ENCODE results near the gene ANAPC16. TPM values are rescaled to one million over a fixed set of nuclear protein-coding genes. Genes with fewer than 3 reads are reported as not detected.
"Not testable (repeated sequence)": the region's sequence is repeated elsewhere in the genome, so short reads cannot be mapped to it uniquely, and the experiment has no call there.

Gene ANAPC16
- total RNA-seq, 1 experiment from 2014 or later: 129 TPM

DNA sequence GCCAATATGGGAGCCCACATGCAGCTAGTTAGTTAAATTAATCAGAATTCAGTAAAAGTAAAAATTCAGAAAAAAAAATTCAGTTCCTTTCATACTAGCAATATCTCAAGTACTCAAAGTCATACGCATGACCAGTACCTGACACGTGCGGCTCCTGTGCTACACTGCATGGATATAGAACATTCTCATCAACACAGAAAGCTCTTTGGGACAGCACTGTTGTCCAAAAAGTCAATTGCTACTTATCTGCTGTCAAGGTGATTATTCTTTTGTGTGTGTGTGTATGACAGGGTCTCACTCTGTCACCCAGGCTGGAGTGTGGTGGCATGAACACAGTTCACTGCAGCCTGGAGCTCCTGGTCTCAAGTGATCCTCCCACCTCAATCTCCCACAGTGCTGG, 14.9 kb upstream of the ANAPC16 start:
- H3K27ac ChIP-seq (ENCODE audit: low read length): no peak overlapping the region
- DNase-seq: no peak
- no peaks in the 10 kb centered on the region for H3K79me2 ChIP-seq (ENCODE audit: low read length)
- no peaks in the 10 kb centered on the region for H3K9me2 ChIP-seq (replicated peaks; ENCODE audit: insufficient read depth, low read length)
- peaks cover 14% of the 10 kb centered on the region; the same call in 1 of the 2 replicates for H3K36me3 ChIP-seq (ENCODE audit: insufficient read depth, low read length)
- no peak overlapping the region for H3K4me2 ChIP-seq (ENCODE audit: low read depth, low read length, poor library complexity, severe bottlenecking)
- H3K9ac ChIP-seq (ENCODE audit: low read length): no peak overlapping the region
- H4K20me1 ChIP-seq (ENCODE audit: insufficient read depth, low read depth, low read length): no peaks in the 10 kb centered on the region
- no peak overlapping the region for H3K4me3 ChIP-seq (ENCODE audit: low read length)
- no peak overlapping the region for H2AFZ ChIP-seq (ENCODE audit: low read length)
- no peaks in the 10 kb centered on the region for H3K9me3 ChIP-seq (ENCODE audit: low read length)
- no peaks in the 10 kb centered on the region for H3K27me3 ChIP-seq (ENCODE audit: low read length)
- H3K4me1 ChIP-seq (ENCODE audit: low read length): no peaks in the 10 kb centered on the region

DNA sequence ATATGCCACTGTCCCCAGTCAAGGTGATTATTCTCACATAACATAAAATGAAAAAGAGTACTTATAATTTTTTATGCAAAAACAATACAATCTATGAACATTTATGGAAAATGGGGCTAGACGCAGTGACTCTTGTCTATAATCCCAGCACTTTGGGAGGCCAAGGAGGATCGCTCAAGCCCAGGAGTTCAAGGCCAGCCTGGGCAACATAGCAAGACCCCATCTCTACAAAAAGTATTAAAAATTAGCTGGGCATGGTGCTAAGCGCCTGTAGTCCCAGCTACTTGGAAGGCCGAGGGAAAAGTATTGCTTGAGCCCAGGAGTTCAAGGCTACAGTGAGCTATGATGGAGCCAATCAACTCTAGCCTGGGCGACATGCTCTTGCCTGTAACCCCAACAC, 14.5 kb upstream of the ANAPC16 start:
- H3K36me3 ChIP-seq (ENCODE audit: insufficient read depth, low read length): peaks cover 13% of the 10 kb centered on the region; the same call in 1 of the 2 replicates
- H3K79me2 ChIP-seq (ENCODE audit: low read length): no peaks in the 10 kb centered on the region
- no peaks in the 10 kb centered on the region for H4K20me1 ChIP-seq (ENCODE audit: insufficient read depth, low read depth, low read length)
- H3K9ac ChIP-seq (ENCODE audit: low read length): no peak overlapping the region
- no peaks in the 10 kb centered on the region for H3K9me3 ChIP-seq (ENCODE audit: low read length)
- no peaks in the 10 kb centered on the region for H3K27me3 ChIP-seq (ENCODE audit: low read length)
- no peak overlapping the region for H2AFZ ChIP-seq (ENCODE audit: low read length)
- no peaks in the 10 kb centered on the region for H3K9me2 ChIP-seq (replicated peaks; ENCODE audit: insufficient read depth, low read length)
- H3K4me1 ChIP-seq (ENCODE audit: low read length): no peaks in the 10 kb centered on the region
- H3K4me2 ChIP-seq (ENCODE audit: low read depth, low read length, poor library complexity, severe bottlenecking): no peak overlapping the region
- DNase-seq: no peak
- H3K4me3 ChIP-seq (ENCODE audit: low read length): no peak overlapping the region
- H3K27ac ChIP-seq (ENCODE audit: low read length): no peak overlapping the region

DNA sequence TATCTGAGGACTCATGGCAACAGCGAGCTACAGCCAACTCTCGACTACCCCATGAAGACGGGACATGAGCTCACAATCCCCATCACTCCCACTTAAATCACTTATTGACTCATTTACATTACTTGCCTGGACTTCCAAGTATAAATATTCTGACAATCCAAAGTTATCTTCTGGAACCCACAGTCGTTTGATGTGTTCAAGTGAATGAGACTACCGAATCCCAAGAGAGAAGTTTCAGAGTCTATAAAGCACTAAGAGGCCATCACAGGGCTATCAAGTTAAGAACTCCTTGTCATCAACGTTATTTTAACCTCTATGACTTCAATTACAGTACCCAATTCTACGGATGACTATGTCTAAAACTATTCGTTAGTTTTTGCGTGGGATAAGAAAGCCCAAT, 11.5 kb upstream of the ANAPC16 start:
- H3K36me3 ChIP-seq (ENCODE audit: insufficient read depth, low read length): peaks cover 7% of the 10 kb centered on the region; the same call in 1 of the 2 replicates
- no peak overlapping the region for H3K9ac ChIP-seq (ENCODE audit: low read length)
- H3K4me2 ChIP-seq (ENCODE audit: low read depth, low read length, poor library complexity, severe bottlenecking): no peak overlapping the region
- no peaks in the 10 kb centered on the region for H3K9me2 ChIP-seq (replicated peaks; ENCODE audit: insufficient read depth, low read length)
- H3K79me2 ChIP-seq (ENCODE audit: low read length): no peaks in the 10 kb centered on the region
- H3K27ac ChIP-seq (ENCODE audit: low read length): no peak overlapping the region
- no peak overlapping the region for H3K4me3 ChIP-seq (ENCODE audit: low read length)
- no peaks in the 10 kb centered on the region for H4K20me1 ChIP-seq (ENCODE audit: insufficient read depth, low read depth, low read length)
- no peak overlapping the region for H2AFZ ChIP-seq (ENCODE audit: low read length)
- H3K27me3 ChIP-seq (ENCODE audit: low read length): no peaks in the 10 kb centered on the region
- no peaks in the 10 kb centered on the region for H3K4me1 ChIP-seq (ENCODE audit: low read length)
- no peak for DNase-seq
- H3K9me3 ChIP-seq (ENCODE audit: low read length): no peaks in the 10 kb centered on the region

DNA sequence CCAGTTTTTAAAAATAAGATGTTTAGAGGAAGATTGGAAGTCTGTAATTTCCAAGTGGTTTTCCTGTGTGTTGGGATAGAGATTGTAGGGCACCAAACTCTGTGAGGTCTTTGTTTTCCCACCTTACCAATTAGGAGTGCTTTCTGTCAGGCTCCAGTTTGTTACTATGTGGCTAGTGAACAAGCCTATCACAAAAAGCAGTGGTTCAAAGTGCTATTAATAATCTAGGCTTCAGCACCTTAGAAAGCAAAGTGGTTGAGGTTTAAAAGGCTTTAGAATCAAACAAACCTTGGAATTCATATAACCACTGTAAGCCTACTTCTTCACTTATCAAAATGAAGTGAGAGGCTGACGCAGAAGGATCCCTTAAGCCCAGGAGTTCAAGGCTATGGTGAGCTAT, 11.1 kb upstream of the ANAPC16 start:
- no peaks in the 10 kb centered on the region for H3K27me3 ChIP-seq (ENCODE audit: low read length)
- no peak overlapping the region for H3K4me3 ChIP-seq (ENCODE audit: low read length)
- H3K36me3 ChIP-seq (ENCODE audit: insufficient read depth, low read length): peaks cover 7% of the 10 kb centered on the region; the same call in 1 of the 2 replicates
- no peak for DNase-seq
- no peak overlapping the region for H3K4me2 ChIP-seq (ENCODE audit: low read depth, low read length, poor library complexity, severe bottlenecking)
- no peak overlapping the region for H2AFZ ChIP-seq (ENCODE audit: low read length)
- H3K79me2 ChIP-seq (ENCODE audit: low read length): no peaks in the 10 kb centered on the region
- no peaks in the 10 kb centered on the region for H3K9me2 ChIP-seq (replicated peaks; ENCODE audit: insufficient read depth, low read length)
- no peaks in the 10 kb centered on the region for H4K20me1 ChIP-seq (ENCODE audit: insufficient read depth, low read depth, low read length)
- no peak overlapping the region for H3K27ac ChIP-seq (ENCODE audit: low read length)
- H3K9ac ChIP-seq (ENCODE audit: low read length): no peak overlapping the region
- no peaks in the 10 kb centered on the region for H3K9me3 ChIP-seq (ENCODE audit: low read length)
- H3K4me1 ChIP-seq (ENCODE audit: low read length): no peaks in the 10 kb centered on the region

DNA sequence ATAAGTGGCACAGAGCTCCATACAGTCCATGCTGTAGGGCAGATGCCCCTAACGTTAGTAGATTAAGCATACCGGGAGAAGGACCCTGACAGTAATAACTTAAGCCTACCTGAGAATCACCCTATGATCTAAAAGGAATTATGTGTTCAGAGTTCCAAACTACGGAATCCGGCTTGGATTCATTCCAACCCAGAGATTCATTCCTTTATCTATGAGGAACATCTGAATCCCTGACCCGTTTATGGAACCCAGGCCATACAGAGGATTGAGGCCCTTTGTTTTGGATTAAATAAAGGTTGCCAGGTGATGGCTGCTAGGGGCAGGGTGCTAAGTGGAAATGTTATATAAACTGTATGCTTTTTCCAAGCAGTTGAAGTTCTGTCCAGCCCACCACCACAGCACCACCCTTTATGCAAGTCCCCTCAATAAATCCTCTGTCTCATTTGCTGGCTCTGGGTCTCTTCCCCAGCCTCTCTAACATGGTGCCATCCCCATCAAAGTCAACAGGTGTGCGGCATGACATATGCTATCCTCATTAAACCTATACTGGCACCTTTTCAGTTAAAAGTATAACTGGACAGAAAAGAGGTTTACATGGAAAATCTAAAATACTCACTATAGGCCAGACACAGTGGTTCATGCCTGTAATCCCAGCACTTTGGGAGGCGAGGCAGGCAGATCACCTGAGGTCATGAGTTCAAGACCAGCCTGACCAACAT, 9.1 kb upstream of the ANAPC16 start:
- H3K4me3 ChIP-seq (ENCODE audit: low read length): no peak overlapping the region
- H2AFZ ChIP-seq (ENCODE audit: low read length): no peak overlapping the region
- DNase-seq: no peak

DNA sequence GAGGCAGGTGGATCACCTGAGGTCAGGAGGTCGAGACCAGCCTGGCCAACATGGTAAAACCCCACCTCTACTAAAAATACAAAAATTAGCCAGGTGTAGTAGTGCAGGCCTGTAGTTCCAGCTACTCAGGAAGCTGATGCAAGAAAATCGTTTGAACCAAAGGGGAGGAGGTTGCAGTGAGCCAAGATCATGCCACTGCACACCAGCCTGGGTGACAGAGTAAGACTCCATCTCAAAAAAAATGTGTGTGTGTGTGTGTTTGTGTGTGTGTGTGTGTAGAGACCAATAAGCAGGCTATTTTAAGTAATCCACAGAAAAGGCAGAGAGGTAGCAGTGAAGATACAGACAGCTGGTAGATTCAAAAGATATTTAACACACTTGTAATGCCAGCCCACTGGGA, 7.3 kb upstream of the ANAPC16 start:
- H4K20me1 ChIP-seq (ENCODE audit: insufficient read depth, low read depth, low read length); H3K9me2 ChIP-seq (replicated peaks; ENCODE audit: insufficient read depth, low read length); H3K4me3 ChIP-seq (ENCODE audit: low read length); H3K27me3 ChIP-seq (ENCODE audit: low read length); H2AFZ ChIP-seq (ENCODE audit: low read length); H3K4me1 ChIP-seq (ENCODE audit: low read length); DNase-seq; H3K36me3 ChIP-seq (ENCODE audit: insufficient read depth, low read length); H3K27ac ChIP-seq (ENCODE audit: low read length); H3K9ac ChIP-seq (ENCODE audit: low read length); H3K9me3 ChIP-seq (ENCODE audit: low read length); H3K79me2 ChIP-seq (ENCODE audit: low read length); H3K4me2 ChIP-seq (ENCODE audit: low read depth, low read length, poor library complexity, severe bottlenecking): not testable (repeated sequence)

More for the DNA sequence above, 9.1 kb upstream of the ANAPC16 start:
- no peaks in the 10 kb centered on the region for H3K9me3 ChIP-seq (ENCODE audit: low read length)
- H3K36me3 ChIP-seq (ENCODE audit: insufficient read depth, low read length): peaks cover 12% of the 10 kb centered on the region; the same call in 1 of the 2 replicates
- H4K20me1 ChIP-seq (ENCODE audit: insufficient read depth, low read depth, low read length): no peaks in the 10 kb centered on the region
- H3K9ac ChIP-seq (ENCODE audit: low read length): no peak overlapping the region
- no peaks in the 10 kb centered on the region for H3K4me1 ChIP-seq (ENCODE audit: low read length)
- no peaks in the 10 kb centered on the region for H3K9me2 ChIP-seq (replicated peaks; ENCODE audit: insufficient read depth, low read length)
- H3K27ac ChIP-seq (ENCODE audit: low read length): no peak overlapping the region
- H3K79me2 ChIP-seq (ENCODE audit: low read length): no peaks in the 10 kb centered on the region
- no peaks in the 10 kb centered on the region for H3K27me3 ChIP-seq (ENCODE audit: low read length)
- no peak overlapping the region for H3K4me2 ChIP-seq (ENCODE audit: low read depth, low read length, poor library complexity, severe bottlenecking)

DNA sequence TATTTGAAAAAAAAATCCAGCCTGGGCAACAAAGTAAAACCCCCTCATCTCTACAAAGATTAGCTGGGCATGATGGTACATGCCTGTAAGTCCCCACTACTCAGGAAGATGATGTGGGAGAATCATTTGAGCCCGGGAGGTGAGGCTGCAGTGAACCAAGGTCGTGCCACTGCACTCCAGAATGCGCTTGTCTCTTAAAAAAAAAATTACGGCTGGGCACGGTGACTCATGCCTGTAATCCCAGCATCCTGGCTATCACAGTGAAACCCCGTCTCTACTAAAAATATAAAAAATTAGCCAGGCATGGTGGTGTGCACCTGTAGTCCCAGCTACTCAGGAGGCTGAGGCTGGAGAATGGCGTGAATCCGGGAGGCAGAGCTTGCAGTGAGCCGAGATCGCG, 4.4 kb upstream of the ANAPC16 start:
- H3K9ac ChIP-seq (ENCODE audit: low read length); H3K36me3 ChIP-seq (ENCODE audit: insufficient read depth, low read length); H3K4me3 ChIP-seq (ENCODE audit: low read length); H3K4me2 ChIP-seq (ENCODE audit: low read depth, low read length, poor library complexity, severe bottlenecking); H3K9me2 ChIP-seq (replicated peaks; ENCODE audit: insufficient read depth, low read length); H3K27ac ChIP-seq (ENCODE audit: low read length); H2AFZ ChIP-seq (ENCODE audit: low read length); H3K9me3 ChIP-seq (ENCODE audit: low read length); H4K20me1 ChIP-seq (ENCODE audit: insufficient read depth, low read depth, low read length); DNase-seq; H3K27me3 ChIP-seq (ENCODE audit: low read length): not testable (repeated sequence)
- Histone ChIP-seq H3K4me1 (ENCODE audit: low read length) (peaks cover 11% of the 10 kb centered on the region), H3K79me2 (ENCODE audit: low read length) (peaks cover 27% of the 10 kb centered on the region)

DNA sequence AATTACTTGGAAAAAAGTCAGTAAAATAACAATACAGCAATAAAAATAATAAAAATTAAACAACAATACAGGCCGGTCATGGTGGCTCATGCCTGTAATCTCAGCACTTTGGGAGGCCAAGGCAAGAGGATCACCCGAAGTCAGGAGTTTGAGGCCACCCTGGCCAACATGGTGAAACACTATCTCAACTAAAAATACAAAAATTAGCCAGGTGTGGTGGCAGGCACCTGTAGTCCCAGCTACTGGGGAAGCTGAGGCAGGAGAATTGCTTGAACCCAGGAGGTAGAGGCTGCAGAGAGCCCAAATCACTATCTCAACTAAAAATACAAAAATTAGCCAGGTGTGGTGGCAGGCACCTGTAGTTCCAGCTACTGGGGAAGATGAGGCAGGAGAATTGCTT, 4.0 kb upstream of the ANAPC16 start:
- not testable (repeated sequence) for H3K36me3 ChIP-seq (ENCODE audit: insufficient read depth, low read length); H2AFZ ChIP-seq (ENCODE audit: low read length)
- H3K79me2 ChIP-seq (ENCODE audit: low read length): peaks cover 31% of the 10 kb centered on the region

More for the DNA sequence above, 4.0 kb upstream of the ANAPC16 start:
- not testable (repeated sequence) for H4K20me1 ChIP-seq (ENCODE audit: insufficient read depth, low read depth, low read length); H3K9ac ChIP-seq (ENCODE audit: low read length); H3K9me3 ChIP-seq (ENCODE audit: low read length); H3K9me2 ChIP-seq (replicated peaks; ENCODE audit: insufficient read depth, low read length); DNase-seq; H3K4me2 ChIP-seq (ENCODE audit: low read depth, low read length, poor library complexity, severe bottlenecking); H3K27ac ChIP-seq (ENCODE audit: low read length); H3K27me3 ChIP-seq (ENCODE audit: low read length); H3K4me3 ChIP-seq (ENCODE audit: low read length)
- peaks cover 14% of the 10 kb centered on the region for H3K4me1 ChIP-seq (ENCODE audit: low read length)
